K562 (cell line): ENCODE data around the gene HNRNPA3. TPM values are rescaled to one million over a fixed set of nuclear protein-coding genes. Genes with fewer than 3 reads are reported as not detected.

Source experiments
- BRF1 ChIP-seq: IDR thresholded peaks from 3 replicates; pipeline ENCODE4 v1.6.1; 2011; ENCODE audit warnings: borderline replicate concordance, mild to moderate bottlenecking; ENCODE audit not compliant: insufficient read length; ENCODE audit errors: extremely low read depth
- CXXC5 ChIP-seq: fragments of 250-450 bp; sonication (Bioruptor Pico); IDR thresholded peaks from 2 replicates; pipeline ENCODE4 v1.8.0; 2022; ENCODE audit warnings: inconsistent platforms, mild to moderate bottlenecking, moderate library complexity
- E2F3 ChIP-seq: fragments of 250-450 bp; sonication (Bioruptor Pico); IDR thresholded peaks from 2 replicates; pipeline ENCODE4 v1.4.0; 2020; ENCODE audit warnings: mild to moderate bottlenecking
- EP300 ChIP-seq: IDR thresholded peaks from 2 replicates; pipeline ENCODE4 v1.6.1; 2012; ENCODE audit warnings: low read length, improper control_type of control experiment
- FOXA3 ChIP-seq, 2 experiments: fragments of 450-650 bp in 1 of 2; sonication (generic) in 1 of 2; formaldehyde crosslinking; IDR thresholded peaks in 1 of 2; conservative IDR thresholded peaks in 1 of 2; 2 replicates each; pipeline versions ENCODE4 v1.4.0 to v1.8.0; 2020 to 2022; ENCODE audit warnings: mild to moderate bottlenecking in 2 of 2, missing genetic modification reagents in 1 of 2
- GABPA ChIP-seq: fragments of 200-800 bp; sonication (Bioruptor generic); conservative IDR thresholded peaks from 2 replicates; pipeline ENCODE4 v1.6.1; 2016; ENCODE audit warnings: low read depth, missing genetic modification characterization, missing compliant biosample characterization
- GTF2F1 ChIP-seq: IDR thresholded peaks from 2 replicates; pipeline ENCODE4 v1.6.1; 2011; ENCODE audit warnings: low read depth, low read length, improper control_type of control experiment
- ILK ChIP-seq: fragments of 450-650 bp; IDR thresholded peaks from 2 replicates; pipeline ENCODE4 v1.6.1; 2016; ENCODE audit warnings: missing genetic modification characterization, low read depth, mild to moderate bottlenecking, missing compliant biosample characterization, moderate library complexity, borderline replicate concordance
- RBM22 ChIP-seq: fragments of 200-400 bp; formaldehyde crosslinking; IDR thresholded peaks from 2 replicates; pipeline ENCODE4 v1.6.1; 2018; ENCODE audit warnings: low read length, low read depth; ENCODE audit not compliant: poor library complexity, severe bottlenecking
- SRSF1 ChIP-seq: fragments of 200-400 bp; formaldehyde crosslinking; IDR thresholded peaks from 2 replicates; pipeline ENCODE4 v1.6.1; 2017; ENCODE audit warnings: mild to moderate bottlenecking, low read depth, low read length, moderate library complexity
- TFE3 ChIP-seq: fragments of 450-650 bp; formaldehyde crosslinking; IDR thresholded peaks from 2 replicates; pipeline ENCODE4 v1.4.0; 2020; ENCODE audit warnings: mild to moderate bottlenecking, mixed read lengths
- THAP7 ChIP-seq: fragments of 250-450 bp; sonication (Bioruptor Pico); IDR thresholded peaks from 2 replicates; pipeline ENCODE4 v1.5.0; 2021
- U2AF1 ChIP-seq: fragments of 200-400 bp; formaldehyde crosslinking; optimal IDR thresholded peaks from 2 replicates; pipeline ENCODE3; 2017; ENCODE audit warnings: mild to moderate bottlenecking, low read depth, low read length, moderate library complexity
- ZNF239 ChIP-seq: fragments of 250-450 bp; sonication (Bioruptor Pico); IDR thresholded peaks from 2 replicates; pipeline ENCODE4 v1.4.0; 2020; ENCODE audit warnings: mild to moderate bottlenecking
- ZNF280B ChIP-seq: fragments of 250-450 bp; sonication (Bioruptor Pico); IDR thresholded peaks from 2 replicates; pipeline ENCODE4 v1.5.1; 2021; ENCODE audit warnings: mild to moderate bottlenecking
- ZNF316 ChIP-seq: fragments of 450-650 bp; IDR thresholded peaks from 2 replicates; pipeline ENCODE4 v1.6.1; 2016
- ZNF592 ChIP-seq: fragments of 450-650 bp; IDR thresholded peaks from 2 replicates; pipeline ENCODE4 v1.6.1; 2017; ENCODE audit warnings: antibody characterized with exemption, mild to moderate bottlenecking
- ZNF778 ChIP-seq: fragments of 450-650 bp; formaldehyde crosslinking; IDR thresholded peaks from 2 replicates; pipeline ENCODE4 v1.4.0; 2020; ENCODE audit warnings: mild to moderate bottlenecking, moderate library complexity
- polyA plus RNA-seq, 8 experiments: library from polyadenylated mRNA; depleted of rRNA in 4 of 8; stranded (reverse) in 5 of 8; unstranded in 3 of 8; fragments of >200 nt; fragmentation: Nextera tagmentation in 2 of 8; fragmentation: Illumina TruSeq in 1 of 8; extraction: Ambion mirVana in 2 of 8; extraction: Trizol in 1 of 8; gene quantifications; 2 replicates each; pipeline versions ENCODE4 v1.2.1 to v1.2.3, GENCODE V29; 2011 to 2014; ENCODE audit warnings: inconsistent platforms in 1 of 8, missing spikeins in 1 of 8
- total RNA-seq, 7 experiments: library from RNA; depleted of rRNA in 6 of 7; stranded (reverse); fragments of >200 nt in 6 of 7; fragmentation: Illumina TruSeq in 2 of 7; extraction: Trizol in 2 of 7; gene quantifications; 2 replicates each; pipeline versions ENCODE4 v1.2.1 to v1.2.3, GENCODE V29; 2011 to 2021; ENCODE audit warnings: low replicate concordance in 1 of 7

Gene HNRNPA3
- total and polyA plus RNA-seq, 9 of the 15 experiments (the other 6 are each of a cell fraction or from before 2014, with no cell fraction given), result 72.8 to 428 (median 192) TPM

GRCh38 chr2:177212891-177213856 lies 580 bp downstream of the HNRNPA3 start (continued):
- TF ChIP-seq ZNF778 (CRISPR knock-in tag), result no peak
- peak; percentile 36; the same call in 1 of the 2 replicates for TF ChIP-seq ZNF316
- TF ChIP-seq E2F3 (CRISPR knock-in tag), result peak; percentile 88
- no peak; the same call in 1 of the 2 replicates for TF ChIP-seq TFE3 (CRISPR knock-in tag)
- TF ChIP-seq ZNF239 (CRISPR knock-in tag), result peak; percentile 24; the same call in 1 of the 2 replicates
- TF ChIP-seq BRF1, result no peak
- peak; percentile 95 for TF ChIP-seq RBM22
- TF ChIP-seq ZNF592, result peak; percentile 55; the same call in 1 of the 2 replicates
- peak; percentile 39 for TF ChIP-seq EP300
- peak; percentile 52; the same call in 1 of the 2 replicates for TF ChIP-seq SRSF1
- peak; percentile 19; the same call in 1 of the 2 replicates for TF ChIP-seq ZNF280B (CRISPR knock-in tag)
- peak; percentile 79 for TF ChIP-seq CXXC5
- TF ChIP-seq THAP7 (CRISPR knock-in tag), result 0 out of 2 replicates have a peak, but pooled peaks have one; percentile 74
- TF ChIP-seq ILK (tag), result no peak
- peak; percentile 74 for TF ChIP-seq U2AF1
- no peak; a peak in 1 of 4 replicates for TF ChIP-seq FOXA3 (CRISPR knock-in tag; conservative IDR thresholded peaks at IDR 0.05 in 1 of 2, IDR thresholded peaks at IDR 0.05 in 1 of 2)
- peak; percentile 90 for TF ChIP-seq GABPA
- TF ChIP-seq GTF2F1, result no peak
